Body of pancreas (tissue), 4 donors: ENCODE data around the gene SKAP1.

Experiments
- CTCF ChIP-seq, 7 experiments: fragments of 450-650 bp in 4 of 7; fragments of 200-600 bp in 3 of 7; sonication (generic) in 3 of 7; IDR thresholded peaks; one replicate each; pipeline ENCODE4 v1.5.1; 2016 to 2019; ENCODE audit warnings: antibody characterized with exemption in 7 of 7
- POLR2A ChIP-seq, 3 donors: fragments of 450-650 bp; IDR thresholded peaks; one replicate each; pipeline ENCODE4 v1.6.1; 2016; ENCODE audit warnings: antibody characterized with exemption in 3 of 3, mild to moderate bottlenecking in 2 of 3

- TF ChIP-seq CTCF (IDR thresholded peaks at IDR 0.05): no peak
- no peak for TF ChIP-seq POLR2A (IDR thresholded peaks at IDR 0.05)
These were observed 23.0 kb downstream of the SKAP1 start for GRCh38 chr17:48406936-48407567.
